SK-N-SH treated with all-trans-retinoic acid at 6 μM for 48 hours (cell line): Measurements from ENCODE around the gene PCAT7.
"Not testable (repeated sequence)": the region's sequence is repeated elsewhere in the genome, so short reads cannot be mapped to it uniquely, and the experiment has no call there.

Source experiments
- ATAC-seq: fragments of 200-7000 bp; cut with Tn5 transposase; 3 replicates; pipeline ENCODE4 v1.9.1; 2020; ENCODE audit warnings: mild to moderate bottlenecking, moderate library complexity
- BACH2 ChIP-seq: fragments of 250-450 bp; sonication (Bioruptor Pico); IDR thresholded peaks from 2 replicates; pipeline ENCODE4 v1.9.0; 2021; ENCODE audit warnings: mild to moderate bottlenecking, borderline replicate concordance
- CREB5 ChIP-seq: fragments of 250-450 bp; sonication (Bioruptor Pico); IDR thresholded peaks from 2 replicates; pipeline ENCODE4 v1.5.1; 2020; ENCODE audit warnings: low read depth, mild to moderate bottlenecking, moderate library complexity
- ESRRG ChIP-seq: fragments of 250-450 bp; sonication (Bioruptor Pico); IDR thresholded peaks from 2 replicates; pipeline ENCODE4 v1.6.1; 2021; ENCODE audit warnings: mild to moderate bottlenecking
- GLIS3 ChIP-seq: fragments of 250-450 bp; sonication (Bioruptor Pico); IDR thresholded peaks from 2 replicates; pipeline ENCODE4 v1.5.0; 2020; ENCODE audit warnings: mild to moderate bottlenecking, moderate library complexity
- OSR1 ChIP-seq: fragments of 250-450 bp; sonication (Bioruptor Pico); IDR thresholded peaks from 2 replicates; pipeline ENCODE4 v1.8.0; 2022; ENCODE audit warnings: moderate library complexity, mild to moderate bottlenecking, inconsistent platforms
- PPARA ChIP-seq: fragments of 250-450 bp; sonication (Bioruptor Pico); IDR thresholded peaks from 2 replicates; pipeline ENCODE4 v1.5.0; 2020; ENCODE audit warnings: mild to moderate bottlenecking, borderline replicate concordance
- SNAI2 ChIP-seq: fragments of 250-450 bp; sonication (Bioruptor Pico); IDR thresholded peaks from 2 replicates; pipeline ENCODE4 v1.5.0; 2020; ENCODE audit warnings: mild to moderate bottlenecking, moderate library complexity
- TCF4 ChIP-seq: fragments of 250-450 bp; sonication (Bioruptor Pico); IDR thresholded peaks from 2 replicates; pipeline ENCODE4 v1.8.0; 2021; ENCODE audit warnings: mild to moderate bottlenecking, moderate library complexity, borderline replicate concordance
- ZC3H10 ChIP-seq: fragments of 250-450 bp; sonication (Bioruptor Pico); IDR thresholded peaks from 2 replicates; pipeline ENCODE4 v1.5.1; 2021; ENCODE audit warnings: mild to moderate bottlenecking, moderate library complexity
- ZFP3 ChIP-seq: fragments of 250-450 bp; sonication (Bioruptor Pico); IDR thresholded peaks from 2 replicates; pipeline ENCODE4 v1.5.0; 2020; ENCODE audit warnings: mild to moderate bottlenecking, moderate library complexity
- ZNF565 ChIP-seq: fragments of 450-650 bp; formaldehyde crosslinking; conservative IDR thresholded peaks from 2 replicates; pipeline ENCODE4 v1.5.0; 2020; ENCODE audit warnings: low read depth, mild to moderate bottlenecking, moderate library complexity
- ZNF70 ChIP-seq: fragments of 450-650 bp; formaldehyde crosslinking; IDR thresholded peaks from 2 replicates; pipeline ENCODE4 v1.5.0; 2020; ENCODE audit warnings: mild to moderate bottlenecking, moderate library complexity
- ZNF8 ChIP-seq: fragments of 450-650 bp; formaldehyde crosslinking; IDR thresholded peaks from 2 replicates; pipeline ENCODE4 v1.5.0; 2020; ENCODE audit warnings: mild to moderate bottlenecking, moderate library complexity
- TF ChIP-seq, protein P1 (sequence below): fragments of 250-450 bp; sonication (Bioruptor Pico); IDR thresholded peaks from 2 replicates; pipeline ENCODE4 v1.5.0; 2020; ENCODE audit warnings: mild to moderate bottlenecking, moderate library complexity
- TF ChIP-seq, protein P2 (sequence below): fragments of 250-450 bp; sonication (Bioruptor Pico); IDR thresholded peaks from 2 replicates; pipeline ENCODE4 v1.5.1; 2021; ENCODE audit warnings: mild to moderate bottlenecking, moderate library complexity
- TF ChIP-seq, protein P3 (sequence below): fragments of 250-450 bp; sonication (Bioruptor Pico); IDR thresholded peaks from 2 replicates; pipeline ENCODE4 v1.8.0; 2020; ENCODE audit warnings: mild to moderate bottlenecking, moderate library complexity, borderline replicate concordance
- TF ChIP-seq, protein P4 (sequence below): fragments of 250-450 bp; sonication (Bioruptor Pico); IDR thresholded peaks from 2 replicates; pipeline ENCODE4 v1.8.0; 2021; ENCODE audit warnings: low read depth, mild to moderate bottlenecking, moderate library complexity, borderline replicate concordance

PCAT7 gene

GRCh38 chr9:94554439-94555331 is at the start of gene PCAT7:
PCAT7 (plus strand) TSS chr9:94555083.
- TF ChIP-seq SNAI2 (no peak), CREB5 (CRISPR knock-in tag) (no peak), BACH2 (no peak), ZFP3 (no peak), ZNF565 (CRISPR knock-in tag) (no peak), ZNF8 (CRISPR knock-in tag) (no peak), ESRRG (CRISPR knock-in tag) (no peak), TCF4 (no peak), OSR1 (CRISPR knock-in tag) (no peak)
- TF ChIP-seq, protein P1, sequence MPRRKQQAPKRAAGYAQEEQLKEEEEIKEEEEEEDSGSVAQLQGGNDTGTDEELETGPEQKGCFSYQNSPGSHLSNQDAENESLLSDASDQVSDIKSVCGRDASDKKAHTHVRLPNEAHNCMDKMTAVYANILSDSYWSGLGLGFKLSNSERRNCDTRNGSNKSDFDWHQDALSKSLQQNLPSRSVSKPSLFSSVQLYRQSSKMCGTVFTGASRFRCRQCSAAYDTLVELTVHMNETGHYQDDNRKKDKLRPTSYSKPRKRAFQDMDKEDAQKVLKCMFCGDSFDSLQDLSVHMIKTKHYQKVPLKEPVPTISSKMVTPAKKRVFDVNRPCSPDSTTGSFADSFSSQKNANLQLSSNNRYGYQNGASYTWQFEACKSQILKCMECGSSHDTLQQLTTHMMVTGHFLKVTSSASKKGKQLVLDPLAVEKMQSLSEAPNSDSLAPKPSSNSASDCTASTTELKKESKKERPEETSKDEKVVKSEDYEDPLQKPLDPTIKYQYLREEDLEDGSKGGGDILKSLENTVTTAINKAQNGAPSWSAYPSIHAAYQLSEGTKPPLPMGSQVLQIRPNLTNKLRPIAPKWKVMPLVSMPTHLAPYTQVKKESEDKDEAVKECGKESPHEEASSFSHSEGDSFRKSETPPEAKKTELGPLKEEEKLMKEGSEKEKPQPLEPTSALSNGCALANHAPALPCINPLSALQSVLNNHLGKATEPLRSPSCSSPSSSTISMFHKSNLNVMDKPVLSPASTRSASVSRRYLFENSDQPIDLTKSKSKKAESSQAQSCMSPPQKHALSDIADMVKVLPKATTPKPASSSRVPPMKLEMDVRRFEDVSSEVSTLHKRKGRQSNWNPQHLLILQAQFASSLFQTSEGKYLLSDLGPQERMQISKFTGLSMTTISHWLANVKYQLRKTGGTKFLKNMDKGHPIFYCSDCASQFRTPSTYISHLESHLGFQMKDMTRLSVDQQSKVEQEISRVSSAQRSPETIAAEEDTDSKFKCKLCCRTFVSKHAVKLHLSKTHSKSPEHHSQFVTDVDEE (CRISPR knock-in tag) = no peak
- TF ChIP-seq, protein P2, sequence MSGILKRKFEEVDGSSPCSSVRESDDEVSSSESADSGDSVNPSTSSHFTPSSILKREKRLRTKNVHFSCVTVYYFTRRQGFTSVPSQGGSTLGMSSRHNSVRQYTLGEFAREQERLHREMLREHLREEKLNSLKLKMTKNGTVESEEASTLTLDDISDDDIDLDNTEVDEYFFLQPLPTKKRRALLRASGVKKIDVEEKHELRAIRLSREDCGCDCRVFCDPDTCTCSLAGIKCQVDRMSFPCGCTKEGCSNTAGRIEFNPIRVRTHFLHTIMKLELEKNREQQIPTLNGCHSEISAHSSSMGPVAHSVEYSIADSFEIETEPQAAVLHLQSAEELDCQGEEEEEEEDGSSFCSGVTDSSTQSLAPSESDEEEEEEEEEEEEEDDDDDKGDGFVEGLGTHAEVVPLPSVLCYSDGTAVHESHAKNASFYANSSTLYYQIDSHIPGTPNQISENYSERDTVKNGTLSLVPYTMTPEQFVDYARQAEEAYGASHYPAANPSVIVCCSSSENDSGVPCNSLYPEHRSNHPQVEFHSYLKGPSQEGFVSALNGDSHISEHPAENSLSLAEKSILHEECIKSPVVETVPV = no peak
- peak; percentile 95 for ATAC-seq

DNA sequence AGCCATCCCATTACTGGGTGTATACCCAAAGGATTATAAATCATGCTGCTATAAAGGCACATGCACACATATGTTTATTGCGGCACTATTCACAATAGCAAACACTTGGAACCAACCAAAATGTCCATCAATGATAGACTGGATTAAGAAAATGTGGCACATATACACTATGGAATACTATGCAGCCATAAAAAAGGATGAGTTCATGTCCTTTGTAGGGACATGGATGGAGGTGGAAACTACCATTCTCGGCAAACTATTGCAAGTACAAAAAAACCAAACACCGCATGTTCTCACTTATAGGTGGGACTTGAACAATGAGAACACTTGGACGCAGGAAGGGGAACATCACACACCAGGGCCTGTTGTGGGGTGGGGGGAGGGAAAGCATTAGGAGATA is 48.5 kb upstream of the PCAT7 start:
- ATAC-seq = not testable (repeated sequence)

DNA sequence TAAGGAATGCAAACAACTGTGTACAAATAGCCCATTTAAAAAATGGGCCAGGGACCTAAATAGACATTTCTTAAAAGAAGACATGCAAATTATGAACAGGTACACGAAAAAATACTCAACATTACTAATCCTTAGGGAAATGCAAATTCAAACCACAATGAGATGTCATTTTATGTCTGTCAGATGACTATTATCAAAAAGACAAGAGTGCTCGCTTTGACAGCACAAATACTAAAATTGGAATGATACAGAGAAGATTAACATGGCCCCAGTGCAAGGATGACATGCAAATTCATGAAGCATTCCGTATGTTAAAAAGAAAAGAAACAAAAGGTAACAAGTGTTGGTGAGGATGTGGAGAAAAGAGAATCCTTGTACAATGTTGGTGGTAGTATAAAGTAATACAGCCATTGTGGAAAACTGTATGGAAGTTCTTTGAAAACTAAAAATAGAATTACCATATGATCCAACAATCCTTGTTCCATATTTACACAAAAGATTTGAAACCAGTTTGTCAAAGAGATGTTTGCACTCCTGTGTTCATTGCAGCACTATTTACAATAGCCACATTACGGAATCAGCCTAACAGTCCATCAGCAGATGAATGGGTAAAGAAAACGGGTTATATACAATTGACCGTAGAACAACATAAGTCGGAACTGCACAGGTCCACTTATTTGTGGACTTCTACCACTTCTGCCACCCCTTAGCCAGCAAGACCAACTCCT is 47.2 kb upstream of the PCAT7 start:
- no peak for ATAC-seq
- TF ChIP-seq ESRRG (CRISPR knock-in tag) (no peak), TCF4 (no peak), PPARA (no peak), GLIS3 (CRISPR knock-in tag) (no peak), CREB5 (CRISPR knock-in tag) (no peak), ZNF70 (no peak), ZNF565 (CRISPR knock-in tag) (no peak), OSR1 (CRISPR knock-in tag) (no peak), ZFP3 (no peak), SNAI2 (no peak), ZC3H10 (CRISPR knock-in tag) (no peak)
- TF ChIP-seq, protein P1 (CRISPR knock-in tag) = no peak
- TF ChIP-seq, protein P3, sequence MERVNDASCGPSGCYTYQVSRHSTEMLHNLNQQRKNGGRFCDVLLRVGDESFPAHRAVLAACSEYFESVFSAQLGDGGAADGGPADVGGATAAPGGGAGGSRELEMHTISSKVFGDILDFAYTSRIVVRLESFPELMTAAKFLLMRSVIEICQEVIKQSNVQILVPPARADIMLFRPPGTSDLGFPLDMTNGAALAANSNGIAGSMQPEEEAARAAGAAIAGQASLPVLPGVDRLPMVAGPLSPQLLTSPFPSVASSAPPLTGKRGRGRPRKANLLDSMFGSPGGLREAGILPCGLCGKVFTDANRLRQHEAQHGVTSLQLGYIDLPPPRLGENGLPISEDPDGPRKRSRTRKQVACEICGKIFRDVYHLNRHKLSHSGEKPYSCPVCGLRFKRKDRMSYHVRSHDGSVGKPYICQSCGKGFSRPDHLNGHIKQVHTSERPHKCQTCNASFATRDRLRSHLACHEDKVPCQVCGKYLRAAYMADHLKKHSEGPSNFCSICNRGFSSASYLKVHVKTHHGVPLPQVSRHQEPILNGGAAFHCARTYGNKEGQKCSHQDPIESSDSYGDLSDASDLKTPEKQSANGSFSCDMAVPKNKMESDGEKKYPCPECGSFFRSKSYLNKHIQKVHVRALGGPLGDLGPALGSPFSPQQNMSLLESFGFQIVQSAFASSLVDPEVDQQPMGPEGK = no peak
- TF ChIP-seq, protein P4, sequence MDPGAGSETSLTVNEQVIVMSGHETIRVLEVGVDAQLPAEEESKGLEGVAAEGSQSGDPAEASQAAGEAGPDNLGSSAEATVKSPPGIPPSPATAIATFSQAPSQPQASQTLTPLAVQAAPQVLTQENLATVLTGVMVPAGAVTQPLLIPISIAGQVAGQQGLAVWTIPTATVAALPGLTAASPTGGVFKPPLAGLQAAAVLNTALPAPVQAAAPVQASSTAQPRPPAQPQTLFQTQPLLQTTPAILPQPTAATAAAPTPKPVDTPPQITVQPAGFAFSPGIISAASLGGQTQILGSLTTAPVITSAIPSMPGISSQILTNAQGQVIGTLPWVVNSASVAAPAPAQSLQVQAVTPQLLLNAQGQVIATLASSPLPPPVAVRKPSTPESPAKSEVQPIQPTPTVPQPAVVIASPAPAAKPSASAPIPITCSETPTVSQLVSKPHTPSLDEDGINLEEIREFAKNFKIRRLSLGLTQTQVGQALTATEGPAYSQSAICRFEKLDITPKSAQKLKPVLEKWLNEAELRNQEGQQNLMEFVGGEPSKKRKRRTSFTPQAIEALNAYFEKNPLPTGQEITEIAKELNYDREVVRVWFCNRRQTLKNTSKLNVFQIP = no peak
- TF ChIP-seq, protein P2 = no peak
